Spleen (tissue), 11 donors: ENCODE results near the gene ATG9A. TPM values are rescaled to one million over a fixed set of nuclear protein-coding genes. Genes with fewer than 3 reads are reported as not detected.

Experiments
- DNase-seq: peaks from one replicate; pipeline ENCODE4 v3.0.0-alpha.2; 2020
- H3K27ac ChIP-seq, 8 donors: fragments of 200-600 bp; sonication (generic) in 7 of 8; 1 replicate in 4 of 8; 2 replicates in 4 of 8; pipeline versions ENCODE4 v1.5.0 to v1.8.0; 2016 to 2021; ENCODE audit warnings: inconsistent platforms in 4 of 8, mild to moderate bottlenecking in 4 of 8, moderate library complexity in 1 of 8
- H3K27me3 ChIP-seq, 7 donors: fragments of 200-600 bp; sonication (generic) in 6 of 7; replicated peaks in 1 of 7; 1 replicate in 4 of 7; 2 replicates in 3 of 7; pipeline versions ENCODE4 v1.5.0 to v1.8.0; 2016 to 2021; ENCODE audit warnings: inconsistent platforms in 3 of 7, mild to moderate bottlenecking in 1 of 7
- H3K36me3 ChIP-seq, 6 donors: fragments of 200-600 bp; sonication (generic) in 5 of 6; 1 replicate in 4 of 6; 2 replicates in 2 of 6; pipeline versions ENCODE4 v1.5.0 to v1.8.0; 2016 to 2021; ENCODE audit warnings: inconsistent platforms in 2 of 6
- H3K4me1 ChIP-seq, 6 donors: fragments of 200-600 bp; sonication (generic) in 5 of 6; 1 replicate in 3 of 6; 2 replicates in 3 of 6; pipeline versions ENCODE4 v1.5.0 to v1.8.0; 2016 to 2021; ENCODE audit warnings: inconsistent platforms in 3 of 6
- H3K4me3 ChIP-seq, 8 donors: fragments of 200-600 bp; sonication (generic) in 7 of 8; 1 replicate in 4 of 8; 2 replicates in 4 of 8; pipeline versions ENCODE4 v1.5.0 to v1.8.0; 2016 to 2021; ENCODE audit warnings: inconsistent platforms in 4 of 8, mild to moderate bottlenecking in 4 of 8, moderate library complexity in 2 of 8
- H3K9me3 ChIP-seq, 8 donors: fragments of 200-600 bp; sonication (generic) in 7 of 8; 1 replicate in 4 of 8; 2 replicates in 4 of 8; pipeline versions ENCODE4 v1.5.0 to v1.8.0; 2016 to 2021; ENCODE audit warnings: inconsistent platforms in 4 of 8
- POLR2A ChIP-seq, 3 donors: fragments of 450-650 bp; IDR thresholded peaks; one replicate each; pipeline ENCODE4 v1.5.1; 2017; ENCODE audit warnings: antibody characterized with exemption in 3 of 3, mild to moderate bottlenecking in 1 of 3
- POLR2AphosphoS5 ChIP-seq, 3 donors: sonication (generic); formaldehyde crosslinking; IDR thresholded peaks; one replicate each; pipeline ENCODE4 v1.5.1; 2017; ENCODE audit warnings: antibody characterized with exemption in 3 of 3
- WGBS, 5 donors: extraction: QIAGEN DNeasy Blood & Tissue Kit in 3 of 5; methylation state at CpG; one replicate each; pipeline versions ENCODE4 v1.1.5 to v1.1.7; 2013 to 2018; 5-methylcytosine and 5-hydroxymethylcytosine counted together
- intact Hi-C: fragments of 100-400 bp; cut with DNase I; formaldehyde crosslinking; loops from one replicate; pipeline ENCODE4 v1.15.0; 2023; ENCODE audit warnings: low total_unique reads
- polyA plus RNA-seq, 3 donors: library from polyadenylated mRNA; stranded (reverse); fragments of 200-250 nt; gene quantifications; one replicate each; pipeline ENCODE4 v1.2.1, GENCODE V29; 2013
- total RNA-seq, 7 donors: library from RNA; depleted of rRNA in 3 of 7; stranded (reverse); fragments of >200 nt in 3 of 7; fragmentation: NEBNext Ultra II Directional in 4 of 7; extraction: Animal tissue kit (Norgen Biotek cat#: 25700) in 4 of 7; gene quantifications; one replicate each; pipeline versions ENCODE4 v1.1.0 to v1.2.1, GENCODE V29; 2016 to 2021
- TF ChIP-seq, protein P1 (sequence below), 11 experiments: fragments of 200-600 bp in 7 of 11; fragments of 450-650 bp in 4 of 11; sonication (generic) in 4 of 11; IDR thresholded peaks in 8 of 11; conservative IDR thresholded peaks in 3 of 11; 1 replicate in 7 of 11; 2 replicates in 4 of 11; pipeline versions ENCODE4 v1.4.0 to v1.8.0; 2016 to 2021; ENCODE audit warnings: antibody characterized with exemption in 11 of 11, inconsistent platforms in 4 of 11, mild to moderate bottlenecking in 1 of 11
- donor health status: healthy with polysubstance abuse.
- donor health status: DM: no; HTN: no; CAD: no; lungs with moderate emphysema.
- donor health status: DM: no; HTN: no; CAD: no.
- donor health status: Bipolar disorder and iron deficiency.
- donor health status: healthy.
- donor health status: DM: no; HTN: no; CAD: no.
- donor health status: DM: yes; HTN: yes; CAD: no.

Gene ATG9A
- total and polyA plus RNA-seq, 10 donors = 9.4 to 68.2 (median 44.8) TPM

- intact Hi-C loops = no loop called here
Measured at GRCh38 chr2:219252084-219252483, 22.6 kb upstream of the ATG9A start.

GRCh38 chr2:219251656-219252055, 22.2 kb upstream of the ATG9A start:
- peak overlapping the region; percentile 70 to 94 (median 80) for H3K4me3 ChIP-seq

More at GRCh38 chr2:219252084-219252483, 22.6 kb upstream of the ATG9A start:
- no peak for DNase-seq
- Histone ChIP-seq H3K9me3 (no peaks in the 10 kb centered on the region), H3K27ac (peak overlapping the region in 7 of 8 donors; percentile 94 to 99 (median 95)), H3K36me3 (peaks cover 0 to 49% (median 23%) of the 10 kb centered on the region in 6 donors), H3K4me3 (peak overlapping the region; percentile 70 to 94 (median 80)), H3K27me3 (peaks cover 0 to 9% (median 0%) of the 10 kb centered on the region in 7 donors), H3K4me1 (peaks cover 41 to 86% (median 71%) of the 10 kb centered on the region in 6 donors)
- 51 to 70% (median 70%) methylated on average over 5 of the region's 5 CpGs for WGBS, 5 donors
- TF ChIP-seq POLR2A (IDR thresholded peaks at IDR 0.05) = no peak
- TF ChIP-seq, protein P1, sequence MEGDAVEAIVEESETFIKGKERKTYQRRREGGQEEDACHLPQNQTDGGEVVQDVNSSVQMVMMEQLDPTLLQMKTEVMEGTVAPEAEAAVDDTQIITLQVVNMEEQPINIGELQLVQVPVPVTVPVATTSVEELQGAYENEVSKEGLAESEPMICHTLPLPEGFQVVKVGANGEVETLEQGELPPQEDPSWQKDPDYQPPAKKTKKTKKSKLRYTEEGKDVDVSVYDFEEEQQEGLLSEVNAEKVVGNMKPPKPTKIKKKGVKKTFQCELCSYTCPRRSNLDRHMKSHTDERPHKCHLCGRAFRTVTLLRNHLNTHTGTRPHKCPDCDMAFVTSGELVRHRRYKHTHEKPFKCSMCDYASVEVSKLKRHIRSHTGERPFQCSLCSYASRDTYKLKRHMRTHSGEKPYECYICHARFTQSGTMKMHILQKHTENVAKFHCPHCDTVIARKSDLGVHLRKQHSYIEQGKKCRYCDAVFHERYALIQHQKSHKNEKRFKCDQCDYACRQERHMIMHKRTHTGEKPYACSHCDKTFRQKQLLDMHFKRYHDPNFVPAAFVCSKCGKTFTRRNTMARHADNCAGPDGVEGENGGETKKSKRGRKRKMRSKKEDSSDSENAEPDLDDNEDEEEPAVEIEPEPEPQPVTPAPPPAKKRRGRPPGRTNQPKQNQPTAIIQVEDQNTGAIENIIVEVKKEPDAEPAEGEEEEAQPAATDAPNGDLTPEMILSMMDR (IDR thresholded peaks at IDR 0.05 in 8 of 11, conservative IDR thresholded peaks at IDR 0.05 in 3 of 11) = no peak
- no peak for TF ChIP-seq POLR2AphosphoS5 (IDR thresholded peaks at IDR 0.05)

DNA sequence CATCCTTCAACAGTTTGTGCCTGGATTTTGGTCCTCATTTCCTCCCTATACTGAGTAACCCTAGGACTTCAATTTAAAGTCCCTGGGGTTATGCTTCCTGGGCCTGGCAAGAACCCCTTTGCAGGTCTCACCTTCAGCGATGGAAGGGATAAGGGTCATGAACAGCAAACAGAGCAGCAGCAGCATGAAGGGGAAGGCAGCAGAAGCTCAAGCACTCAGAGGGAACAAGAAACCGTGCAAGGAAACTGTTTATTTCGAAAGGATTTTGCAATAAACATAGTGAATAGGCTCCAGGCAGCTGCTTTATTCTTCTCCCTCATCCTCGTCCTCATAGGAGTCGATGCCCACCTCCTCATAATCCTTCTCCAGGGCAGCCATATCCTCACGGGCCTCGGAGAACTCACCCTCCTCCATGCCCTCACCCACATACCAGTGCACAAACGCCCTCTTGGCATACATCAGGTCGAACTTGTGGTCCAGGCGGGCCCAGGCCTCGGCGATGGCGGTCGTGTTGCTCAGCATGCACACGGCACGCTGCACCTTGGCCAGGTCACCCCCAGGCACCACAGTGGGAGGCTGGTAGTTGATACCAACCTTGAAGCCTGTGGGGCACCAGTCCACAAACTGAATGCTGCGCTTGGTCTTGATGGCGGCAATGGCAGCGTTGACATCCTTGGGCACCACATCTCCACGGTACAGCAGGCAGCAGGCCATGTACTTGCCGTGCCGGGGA, 20.8 kb upstream of the ATG9A start:
- Histone ChIP-seq H3K9me3 (no peaks in the 10 kb centered on the region), H3K4me1 (peaks cover 55 to 98% (median 86%) of the 10 kb centered on the region in 6 donors), H3K4me3 (peak overlapping the region in 7 of 8 donors; percentile 22 to 94 (median 37)), H3K36me3 (peaks cover 0 to 53% (median 23%) of the 10 kb centered on the region in 6 donors), H3K27ac (peak overlapping the region; percentile 73 to 99 (median 94)), H3K27me3 (peaks cover 0 to 9% (median 0%) of the 10 kb centered on the region in 7 donors)
- intact Hi-C loops = no loop called here
- 70 to 87% (median 79%) methylated on average over 17 to 22 of the region's 22 CpGs for WGBS, 5 donors
- DNase-seq = peak; percentile 87
- TF ChIP-seq, protein P1 (IDR thresholded peaks at IDR 0.05 in 8 of 11, conservative IDR thresholded peaks at IDR 0.05 in 3 of 11) = no peak
- peak; percentile 12 to 83 (median 48) for TF ChIP-seq POLR2AphosphoS5 (IDR thresholded peaks at IDR 0.05)

More at GRCh38 chr2:219251656-219252055, 22.2 kb upstream of the ATG9A start:
- peak overlapping the region in 7 of 8 donors; percentile 94 to 99 (median 95) for H3K27ac ChIP-seq
- H3K27me3 ChIP-seq = peaks cover 0 to 9% (median 0%) of the 10 kb centered on the region in 7 donors
- peaks cover 45 to 91% (median 76%) of the 10 kb centered on the region in 6 donors for H3K4me1 ChIP-seq
- WGBS, 5 donors = 49 to 80% (median 71%) methylated on average over 6 of the region's 6 CpGs
- no peak for DNase-seq
- peaks cover 0 to 53% (median 23%) of the 10 kb centered on the region in 6 donors for H3K36me3 ChIP-seq
- no peak for TF ChIP-seq POLR2A (IDR thresholded peaks at IDR 0.05)
- TF ChIP-seq, protein P1 (IDR thresholded peaks at IDR 0.05 in 8 of 11, conservative IDR thresholded peaks at IDR 0.05 in 3 of 11) = no peak
- TF ChIP-seq POLR2AphosphoS5 (IDR thresholded peaks at IDR 0.05) = no peak
- H3K9me3 ChIP-seq = no peaks in the 10 kb centered on the region
- intact Hi-C loops = no loop called here
